K562 (cell line): ENCODE results near the gene TNK2. TPM values are rescaled to one million over a fixed set of nuclear protein-coding genes. Genes with fewer than 3 reads are reported as not detected.
A peak's percentile ranks its signal among the peaks of the same experiment; 100 is the strongest.

Experiments used
- ATAC-seq: fragments of 200-7000 bp; cut with Tn5 transposase; 3 replicates; pipeline ENCODE4 v1.9.1; 2020; ENCODE audit warnings: moderate library complexity
- BruUV-seq: library from RNA; stranded (reverse); fragments of 400-500 nt; replicated peaks from 2 replicates; lab custom pipeline; 2021; lab: Mats Ljungman, UMichigan
- CTCF ChIA-PET: fragments of 300-600 bp; formaldehyde crosslinking; extraction: SDS; loops from one replicate; lab custom pipeline; 2021; ENCODE audit warnings: low intra/inter-chr PET ratio; lab: Yijun Ruan, JAX
- POLR2A ChIA-PET: fragments of 300-600, 350-650 bp; sonication (Branson Sonifier 250); formaldehyde crosslinking; extraction: SDS; loops from one replicate; lab custom pipeline; 2021; ENCODE audit warnings: antibody characterized with exemption, inconsistent platforms; lab: Yijun Ruan, JAX
- DNase-seq, 4 experiments: peaks; one replicate each; pipeline versions ENCODE4 v3.0.0 to v3.0.0-alpha.2; 2011 to 2018; ENCODE audit warnings: low spot score in 3 of 4, mixed read lengths in 3 of 4; ENCODE audit errors: extremely low read depth in 1 of 4
- FAIRE-seq: peaks from 2 replicates; lab custom pipeline; 2011; peaks lifted over from hg19 to GRCh38; lab: Jason Lieb, UNC
- H2AFZ ChIP-seq: 2 replicates; pipeline ENCODE4 v1.6.0; 2011; ENCODE audit warnings: low read depth, low read length, control low read depth, inconsistent platforms
- H3K27ac ChIP-seq: fragments of 200-600 bp; 3 replicates; pipeline ENCODE4 v1.8.0; 2011; ENCODE audit warnings: low read depth, mild to moderate bottlenecking, control low read depth, inconsistent platforms, low read length, moderate library complexity, mixed read lengths; ENCODE audit errors: extremely low read depth
- H3K27me3 ChIP-seq, 2 experiments: fragments of 300-600 bp in 1 of 2; 2 replicates in 1 of 2; 3 replicates in 1 of 2; pipeline versions ENCODE4 v1.6.0 to v1.8.0; 2011; ENCODE audit warnings: inconsistent platforms in 2 of 2, low read length in 2 of 2, mild to moderate bottlenecking in 1 of 2, mixed read lengths in 1 of 2, moderate library complexity in 1 of 2; ENCODE audit not compliant: control insufficient read depth in 2 of 2, insufficient read depth in 2 of 2
- H3K36me3 ChIP-seq: fragments of 300-600 bp; 3 replicates; pipeline ENCODE4 v1.8.0; 2011; ENCODE audit warnings: mild to moderate bottlenecking, low read length, inconsistent platforms; ENCODE audit not compliant: control insufficient read depth, insufficient read depth
- H3K4me1 ChIP-seq, 2 experiments: fragments of 200-600 bp in 1 of 2; replicated peaks in 1 of 2; 2 replicates in 1 of 2; 3 replicates in 1 of 2; pipeline versions ENCODE4 v1.5.1 to v1.8.0; 2011; ENCODE audit warnings: inconsistent platforms in 2 of 2, low read length in 2 of 2, mild to moderate bottlenecking in 1 of 2, mixed read lengths in 1 of 2, moderate library complexity in 1 of 2; ENCODE audit not compliant: control insufficient read depth in 2 of 2, insufficient read depth in 2 of 2
- H3K4me2 ChIP-seq: 2 replicates; pipeline ENCODE4 v1.6.1; 2011; ENCODE audit warnings: low read length, control low read depth, inconsistent platforms, mixed read lengths; ENCODE audit not compliant: insufficient read depth
- H3K4me3 ChIP-seq: fragments of 200-600 bp; sonication (generic), shearing (Covaris generic); 2 replicates; pipeline ENCODE4 v1.5.1; 2016; ENCODE audit warnings: control low read depth, inconsistent platforms
- H3K79me2 ChIP-seq: fragments of 200-600 bp; 3 replicates; pipeline ENCODE4 v1.8.0; 2011; ENCODE audit warnings: low read length, inconsistent platforms; ENCODE audit not compliant: control insufficient read depth, insufficient read depth
- H3K9ac ChIP-seq, 2 experiments: 2 replicates each; pipeline versions ENCODE4 v1.6.0 to v1.6.1; 2011; ENCODE audit warnings: low read depth in 2 of 2, low read length in 2 of 2, control low read depth in 1 of 2, inconsistent platforms in 1 of 2, mild to moderate bottlenecking in 1 of 2, mixed read lengths in 1 of 2; ENCODE audit not compliant: insufficient read depth in 1 of 2
- H3K9me1 ChIP-seq: one replicate; pipeline ENCODE4 v1.6.0; 2011; ENCODE audit warnings: inconsistent platforms, mild to moderate bottlenecking, low read length, moderate library complexity; ENCODE audit not compliant: control insufficient read depth, insufficient read depth
- H3K9me3 ChIP-seq: replicated peaks from 2 replicates; pipeline ENCODE4 v1.5.1; 2011; ENCODE audit warnings: low read depth, low read length, inconsistent platforms; ENCODE audit not compliant: control insufficient read depth, insufficient read depth
- H4K20me1 ChIP-seq: replicated peaks from 2 replicates; pipeline ENCODE4 v1.6.1; 2011; ENCODE audit warnings: low read length, inconsistent platforms, mixed read lengths; ENCODE audit not compliant: control insufficient read depth, insufficient read depth
- CBFA2T2 ChIP-seq: fragments of 450-650 bp; conservative IDR thresholded peaks from 2 replicates; pipeline ENCODE4 v1.6.1; 2017; ENCODE audit warnings: mild to moderate bottlenecking
- MTA3 ChIP-seq: fragments of 450-650 bp; formaldehyde crosslinking; IDR thresholded peaks from 2 replicates; pipeline ENCODE4 v1.6.1; 2017; ENCODE audit warnings: mild to moderate bottlenecking, borderline replicate concordance
- REST ChIP-seq, 2 experiments: fragments of 450-650 bp; formaldehyde crosslinking in 1 of 2; IDR thresholded peaks; 2 replicates each; pipeline versions ENCODE4 v1.4.0 to v1.6.1; 2014 to 2020; ENCODE audit warnings: mild to moderate bottlenecking in 2 of 2, borderline replicate concordance in 1 of 2, low read depth in 1 of 2
- SMC3 ChIP-seq: conservative IDR thresholded peaks from 2 replicates; pipeline ENCODE4 v1.6.1; 2011; ENCODE audit warnings: low read depth, low read length, improper control_type of control experiment; ENCODE audit not compliant: insufficient read depth
- ZFX ChIP-seq: sonication (generic); formaldehyde crosslinking; IDR thresholded peaks from 2 replicates; pipeline ENCODE4 v1.8.0; 2022; ENCODE audit warnings: mild to moderate bottlenecking, missing genetic modification reagents, moderate library complexity
- ZNF121 ChIP-seq: sonication (generic); formaldehyde crosslinking; conservative IDR thresholded peaks from 2 replicates; pipeline ENCODE4 v1.8.0; 2022; ENCODE audit warnings: missing genetic modification reagents
- WGBS: fragments of 100-300 bp; shearing (Covaris generic); methylation state at CpG from one replicate; pipeline ENCODE4 v1.1.6; 2016; ENCODE audit warnings: low coverage, mixed read lengths; ENCODE audit not compliant: insufficient coverage; ENCODE audit errors: missing lambda C conversion rate; 5-methylcytosine and 5-hydroxymethylcytosine counted together
- in situ Hi-C: fragments of 300-500 bp; cut with MboI; formaldehyde crosslinking; loops from 4 replicates; pipeline ENCODE4 v1.15.0; 2018; ENCODE audit warnings: inconsistent platforms, mixed read lengths
- intact Hi-C: fragments of 100-400 bp; cut with micrococcal nuclease; formaldehyde crosslinking; loops from 2 replicates; pipeline ENCODE4 v1.14.2; 2022
- polyA plus RNA-seq, 8 experiments: library from polyadenylated mRNA; depleted of rRNA in 4 of 8; stranded (reverse) in 5 of 8; unstranded in 3 of 8; fragments of >200 nt; fragmentation: Nextera tagmentation in 2 of 8; fragmentation: Illumina TruSeq in 1 of 8; extraction: Ambion mirVana in 2 of 8; extraction: Trizol in 1 of 8; gene quantifications; 2 replicates each; pipeline versions ENCODE4 v1.2.1 to v1.2.3, GENCODE V29; 2011 to 2014; ENCODE audit warnings: inconsistent platforms in 1 of 8, missing spikeins in 1 of 8
- total RNA-seq, 7 experiments: library from RNA; depleted of rRNA in 6 of 7; stranded (reverse); fragments of >200 nt in 6 of 7; fragmentation: Illumina TruSeq in 2 of 7; extraction: Trizol in 2 of 7; gene quantifications; 2 replicates each; pipeline versions ENCODE4 v1.2.1 to v1.2.3, GENCODE V29; 2011 to 2021; ENCODE audit warnings: low replicate concordance in 1 of 7
- TF ChIP-seq, protein P1 (sequence below): fragments of 450-650 bp; conservative IDR thresholded peaks from 2 replicates; pipeline ENCODE4 v1.6.1; 2016; ENCODE audit warnings: missing genetic modification characterization, low read depth, mild to moderate bottlenecking, control low read depth, missing compliant biosample characterization
- TF ChIP-seq, protein P2 (sequence below): sonication (generic); formaldehyde crosslinking; IDR thresholded peaks from 2 replicates; pipeline ENCODE4 v1.9.0; 2022; ENCODE audit warnings: mild to moderate bottlenecking, missing genetic modification reagents

TNK2 gene
- total and polyA plus RNA-seq, 9 of the 15 experiments (the other 6 are each of a cell fraction or from before 2014, with no cell fraction given) = 0.03 to 33.8 (median 6.5) TPM

GRCh38 chr3:195914648-195915473, 6.5 kb upstream of the TNK2 start:
- 22% methylated on average over 14 of the region's 14 CpGs for WGBS
- POLR2A ChIA-PET = interaction anchor here (0.9 to 1.6 kb wide), 3 partner anchors 14 to 196 kb away, joined by 3 to 5 read pairs (median 3); no protein-coding TSS in a partner anchor
- ATAC-seq = peak; percentile 96
- Histone ChIP-seq H3K4me3 (no peak overlapping the region), H3K4me2 (no peak overlapping the region), H3K27me3 (peaks cover 8 to 17% of the 10 kb centered on the region in 2 experiments; a peak in 4 of 5 replicates), H3K4me1 (peaks cover 16 to 19% of the 10 kb centered on the region in 2 experiments), H3K79me2 (no peaks in the 10 kb centered on the region), H3K9ac (no peak overlapping the region; a peak in 1 of 4 replicates), H3K27ac (no peak overlapping the region), H4K20me1 (no peaks in the 10 kb centered on the region), H3K36me3 (no peaks in the 10 kb centered on the region), H3K9me1 (no peaks in the 10 kb centered on the region), H3K9me3 (no peaks in the 10 kb centered on the region), H2AFZ (no peak overlapping the region)
- peak; percentile 86 to 96 (median 90) for DNase-seq
- intact Hi-C loops = loop anchor here (1.0 to 10.0 kb wide), 4 partner anchors 21 to 170 kb away; no protein-coding TSS in a partner anchor
- CTCF ChIA-PET = interaction anchor here (0.8 to 2.6 kb wide), 4 partner anchors 19 to 55 kb away, joined by 5 to 22 read pairs (median 10); no protein-coding TSS in a partner anchor
- in situ Hi-C loops = no loop called here
- peak; percentile 99 for FAIRE-seq
- no TSS peak for BruUV-seq
- TF ChIP-seq REST (IDR thresholded peaks at IDR 0.05; ENCODE audit: borderline replicate concordance) (peak; percentile 93), REST (CRISPR knock-in tag; IDR thresholded peaks at IDR 0.05; ENCODE audit: low read depth) (no peak), SMC3 (peak; percentile 94), MTA3 (peak; percentile 61; the same call in 1 of the 2 replicates), ZFX (CRISPR knock-in tag) (no peak), CBFA2T2 (no peak), ZNF121 (CRISPR knock-in tag) (no peak)
- TF ChIP-seq, protein P1, sequence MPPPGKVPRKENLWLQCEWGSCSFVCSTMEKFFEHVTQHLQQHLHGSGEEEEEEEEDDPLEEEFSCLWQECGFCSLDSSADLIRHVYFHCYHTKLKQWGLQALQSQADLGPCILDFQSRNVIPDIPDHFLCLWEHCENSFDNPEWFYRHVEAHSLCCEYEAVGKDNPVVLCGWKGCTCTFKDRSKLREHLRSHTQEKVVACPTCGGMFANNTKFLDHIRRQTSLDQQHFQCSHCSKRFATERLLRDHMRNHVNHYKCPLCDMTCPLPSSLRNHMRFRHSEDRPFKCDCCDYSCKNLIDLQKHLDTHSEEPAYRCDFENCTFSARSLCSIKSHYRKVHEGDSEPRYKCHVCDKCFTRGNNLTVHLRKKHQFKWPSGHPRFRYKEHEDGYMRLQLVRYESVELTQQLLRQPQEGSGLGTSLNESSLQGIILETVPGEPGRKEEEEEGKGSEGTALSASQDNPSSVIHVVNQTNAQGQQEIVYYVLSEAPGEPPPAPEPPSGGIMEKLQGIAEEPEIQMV (tag) = no peak
- TF ChIP-seq, protein P2, sequence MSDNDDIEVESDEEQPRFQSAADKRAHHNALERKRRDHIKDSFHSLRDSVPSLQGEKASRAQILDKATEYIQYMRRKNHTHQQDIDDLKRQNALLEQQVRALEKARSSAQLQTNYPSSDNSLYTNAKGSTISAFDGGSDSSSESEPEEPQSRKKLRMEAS (CRISPR knock-in tag) = peak; percentile 81
